Rectal smooth muscle tissue (tissue), 1 donor: Measurements from ENCODE around the gene LEPR.

Source experiments
- H3K27ac ChIP-seq: one replicate; pipeline ENCODE4 v1.7.0; 2013; ENCODE audit warnings: low read depth, low read length, inconsistent platforms
- H3K27me3 ChIP-seq: one replicate; pipeline ENCODE4 v1.7.0; 2013; ENCODE audit warnings: low read length; ENCODE audit not compliant: control insufficient read depth, insufficient read depth
- H3K36me3 ChIP-seq: one replicate; pipeline ENCODE4 v1.7.0; 2013; ENCODE audit warnings: low read length; ENCODE audit not compliant: control insufficient read depth, insufficient read depth
- H3K4me1 ChIP-seq: one replicate; pipeline ENCODE4 v1.7.0; 2013; ENCODE audit warnings: low read length; ENCODE audit not compliant: control insufficient read depth, insufficient read depth
- H3K4me3 ChIP-seq: one replicate; pipeline ENCODE4 v1.7.0; 2013; ENCODE audit warnings: low read length
- H3K9ac ChIP-seq: one replicate; pipeline ENCODE4 v1.7.0; 2013; ENCODE audit warnings: low read length

LEPR gene

GRCh38 chr1:65395887-65396612, 24.4 kb upstream of the LEPR start:
- no peaks in the 10 kb centered on the region for H3K4me1 ChIP-seq
- no peaks in the 10 kb centered on the region for H3K36me3 ChIP-seq
- no peak overlapping the region for H3K4me3 ChIP-seq
- H3K9ac ChIP-seq, result no peak overlapping the region
- H3K27me3 ChIP-seq, result no peaks in the 10 kb centered on the region
- no peak overlapping the region for H3K27ac ChIP-seq

GRCh38 chr1:65398083-65398482, 22.4 kb upstream of the LEPR start:
- no peak overlapping the region for H3K4me3 ChIP-seq
- no peak overlapping the region for H3K9ac ChIP-seq
- H3K36me3 ChIP-seq, result no peaks in the 10 kb centered on the region
- no peaks in the 10 kb centered on the region for H3K27me3 ChIP-seq
- H3K4me1 ChIP-seq, result no peaks in the 10 kb centered on the region
- no peak overlapping the region for H3K27ac ChIP-seq

DNA sequence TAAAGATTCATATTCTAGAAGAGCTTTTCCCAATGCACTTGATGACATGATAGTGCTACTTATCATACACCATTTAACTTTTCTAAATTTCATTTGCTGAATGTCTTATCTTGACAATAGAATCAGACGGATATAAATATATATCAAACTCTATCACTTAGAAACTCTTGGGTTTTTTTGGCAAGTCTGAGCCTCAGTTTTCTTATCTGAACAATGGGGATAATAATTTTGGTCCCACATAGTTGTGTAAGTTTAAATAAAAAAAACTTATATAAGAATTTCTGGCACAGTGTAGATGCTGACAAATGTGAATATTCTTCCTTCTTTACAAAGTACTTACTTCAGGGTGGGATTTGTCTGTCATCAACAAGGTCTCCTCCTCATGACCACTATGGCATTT, 21.5 kb upstream of the LEPR start:
- H3K27me3 ChIP-seq, result no peaks in the 10 kb centered on the region
- no peak overlapping the region for H3K9ac ChIP-seq
- H3K4me3 ChIP-seq, result no peak overlapping the region
- no peak overlapping the region for H3K27ac ChIP-seq
- H3K4me1 ChIP-seq, result no peaks in the 10 kb centered on the region
- H3K36me3 ChIP-seq, result no peaks in the 10 kb centered on the region

DNA sequence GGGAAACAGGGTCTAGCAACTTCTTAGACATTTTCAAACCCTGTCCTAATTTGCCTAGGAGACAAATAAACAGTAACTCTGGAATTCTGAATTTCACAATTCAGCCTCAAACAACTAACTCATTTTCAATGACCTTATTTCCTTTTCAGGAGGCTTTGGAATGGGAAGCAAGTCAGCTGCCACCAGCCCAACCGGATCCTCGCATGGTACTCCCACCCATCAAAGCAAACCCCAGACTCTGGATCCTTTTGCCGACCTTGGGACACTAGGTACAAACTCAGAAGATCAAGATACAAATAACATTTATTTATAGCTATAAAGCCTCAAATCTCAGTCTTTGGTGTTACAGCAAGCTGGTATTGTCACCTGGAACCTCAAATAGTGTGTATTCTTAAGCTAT, 18.9 kb upstream of the LEPR start:
- no peak overlapping the region for H3K9ac ChIP-seq
- no peak overlapping the region for H3K4me3 ChIP-seq
- H3K27ac ChIP-seq, result no peak overlapping the region
- H3K36me3 ChIP-seq, result no peaks in the 10 kb centered on the region
- H3K4me1 ChIP-seq, result no peaks in the 10 kb centered on the region
- H3K27me3 ChIP-seq, result no peaks in the 10 kb centered on the region

DNA sequence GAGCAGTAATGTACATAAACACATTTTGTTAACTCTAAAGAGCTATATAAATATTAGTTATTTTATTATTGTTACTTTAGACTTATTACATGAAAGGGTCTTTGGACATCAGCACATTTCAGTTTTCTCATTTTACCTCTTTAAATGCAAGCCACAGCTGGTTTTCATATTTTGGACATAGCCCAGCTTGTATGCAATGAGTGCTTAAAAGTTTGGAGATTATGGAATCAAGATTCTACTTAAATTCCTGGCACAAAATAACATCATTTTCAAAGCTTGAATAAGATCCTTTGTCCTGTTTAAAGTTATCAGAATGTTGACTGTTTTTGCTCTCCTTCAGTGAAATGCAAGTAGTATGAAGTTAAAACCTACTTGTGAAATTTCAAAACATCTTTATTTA, 15.5 kb upstream of the LEPR start:
- H3K27me3 ChIP-seq, result no peaks in the 10 kb centered on the region
- no peaks in the 10 kb centered on the region for H3K4me1 ChIP-seq
- no peak overlapping the region for H3K9ac ChIP-seq
- H3K4me3 ChIP-seq, result no peak overlapping the region
- H3K27ac ChIP-seq, result no peak overlapping the region
- H3K36me3 ChIP-seq, result no peaks in the 10 kb centered on the region

DNA sequence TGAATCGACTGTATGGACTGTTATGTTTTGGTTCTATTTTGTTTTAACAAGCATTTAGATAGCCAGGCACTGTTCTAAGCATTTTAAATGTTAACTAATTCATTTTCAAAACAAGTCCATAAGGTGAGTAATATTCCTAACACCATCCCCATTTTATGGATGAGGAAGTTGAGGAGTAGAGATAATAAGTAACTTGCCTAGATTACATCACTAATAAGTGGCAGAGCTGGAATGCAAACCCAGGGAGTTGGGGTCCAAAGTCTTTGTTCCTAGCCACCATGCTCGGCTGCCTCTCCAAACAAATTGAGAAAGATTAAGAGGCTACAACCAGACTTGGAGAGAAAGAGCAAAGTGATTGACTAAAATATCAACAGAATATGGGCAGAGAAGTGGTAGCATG, 12.6 kb upstream of the LEPR start:
- H3K36me3 ChIP-seq, result no peaks in the 10 kb centered on the region
- H3K27ac ChIP-seq, result no peak overlapping the region
- no peaks in the 10 kb centered on the region for H3K27me3 ChIP-seq
- H3K4me1 ChIP-seq, result no peaks in the 10 kb centered on the region
- H3K9ac ChIP-seq, result no peak overlapping the region
- H3K4me3 ChIP-seq, result no peak overlapping the region

GRCh38 chr1:65409314-65409713, 11.2 kb upstream of the LEPR start:
- H3K4me3 ChIP-seq, result no peak overlapping the region
- H3K27ac ChIP-seq, result no peak overlapping the region
- H3K4me1 ChIP-seq, result no peaks in the 10 kb centered on the region

GRCh38 chr1:65409816-65410326, 10.6 kb upstream of the LEPR start:
- no peak overlapping the region for H3K9ac ChIP-seq
- H3K4me3 ChIP-seq, result no peak overlapping the region
- H3K4me1 ChIP-seq, result no peaks in the 10 kb centered on the region
- H3K27ac ChIP-seq, result no peak overlapping the region
- H3K36me3 ChIP-seq, result no peaks in the 10 kb centered on the region
- H3K27me3 ChIP-seq, result no peaks in the 10 kb centered on the region

More at GRCh38 chr1:65409314-65409713, 11.2 kb upstream of the LEPR start:
- Histone ChIP-seq H3K36me3 (no peaks in the 10 kb centered on the region), H3K27me3 (no peaks in the 10 kb centered on the region), H3K9ac (no peak overlapping the region)

DNA sequence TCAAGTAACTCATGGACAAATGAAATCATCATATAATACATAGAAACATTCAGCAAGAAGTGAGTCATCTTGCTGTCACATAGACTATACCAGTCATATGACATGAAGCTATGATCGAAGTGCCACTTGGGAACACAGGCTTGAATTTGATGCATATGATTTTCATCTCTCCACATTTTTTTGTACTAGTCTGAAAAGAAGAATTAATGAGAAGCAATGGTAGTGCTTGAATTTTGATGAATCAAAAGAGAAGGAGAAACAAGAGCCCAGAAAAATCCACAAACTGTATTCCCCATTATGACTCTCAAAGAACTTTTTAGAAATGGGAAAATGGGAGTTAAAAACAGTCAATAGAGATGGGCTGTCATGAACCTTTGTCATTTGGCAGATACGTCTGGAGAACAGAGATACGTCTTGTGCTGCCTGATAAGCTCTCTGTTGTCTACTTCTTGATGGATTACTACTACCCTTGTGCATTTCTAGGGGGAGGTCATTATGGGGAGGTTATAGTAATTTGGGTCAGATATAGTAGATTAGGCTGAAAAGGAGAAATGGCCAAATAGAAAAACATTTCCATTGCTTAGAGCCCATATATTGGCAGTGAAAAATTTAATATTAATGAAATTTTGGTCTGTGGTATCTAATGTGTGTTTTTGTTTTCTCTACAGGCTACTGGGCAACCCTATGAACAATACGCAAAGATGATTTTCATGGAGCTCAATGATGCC, 8.0 kb upstream of the LEPR start:
- Histone ChIP-seq H3K9ac (no peak overlapping the region), H3K4me3 (no peak overlapping the region), H3K36me3 (no peaks in the 10 kb centered on the region), H3K27ac (no peak overlapping the region), H3K27me3 (no peaks in the 10 kb centered on the region), H3K4me1 (no peaks in the 10 kb centered on the region)

DNA sequence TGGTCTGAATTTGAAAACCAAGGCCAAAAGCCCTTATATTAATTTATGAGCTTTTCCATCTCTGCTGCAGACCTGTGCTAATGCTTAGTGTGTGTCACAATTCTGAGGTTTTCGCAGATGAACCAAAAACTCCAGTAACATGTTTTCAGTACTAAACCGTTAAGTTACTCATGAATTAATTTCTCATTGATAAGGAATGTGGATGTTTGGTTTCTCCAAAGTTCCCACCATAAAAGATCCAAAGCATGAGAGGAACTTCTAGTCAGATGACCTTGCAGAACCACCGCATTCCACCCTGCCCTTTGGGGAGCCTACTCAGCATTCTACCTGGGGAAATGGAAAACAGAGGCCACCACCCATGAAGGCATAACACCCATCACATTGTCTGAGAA, 7.5 kb upstream of the LEPR start:
- Histone ChIP-seq H3K4me1 (no peaks in the 10 kb centered on the region), H3K27ac (no peak overlapping the region), H3K4me3 (no peak overlapping the region), H3K27me3 (no peaks in the 10 kb centered on the region), H3K36me3 (no peaks in the 10 kb centered on the region), H3K9ac (no peak overlapping the region)

- Histone ChIP-seq H3K4me1 (no peaks in the 10 kb centered on the region), H3K9ac (no peak overlapping the region), H3K36me3 (no peaks in the 10 kb centered on the region), H3K27ac (no peak overlapping the region), H3K4me3 (no peak overlapping the region), H3K27me3 (no peaks in the 10 kb centered on the region)
These were observed 5.9 kb upstream of the LEPR start for GRCh38 chr1:65414538-65414937.

DNA sequence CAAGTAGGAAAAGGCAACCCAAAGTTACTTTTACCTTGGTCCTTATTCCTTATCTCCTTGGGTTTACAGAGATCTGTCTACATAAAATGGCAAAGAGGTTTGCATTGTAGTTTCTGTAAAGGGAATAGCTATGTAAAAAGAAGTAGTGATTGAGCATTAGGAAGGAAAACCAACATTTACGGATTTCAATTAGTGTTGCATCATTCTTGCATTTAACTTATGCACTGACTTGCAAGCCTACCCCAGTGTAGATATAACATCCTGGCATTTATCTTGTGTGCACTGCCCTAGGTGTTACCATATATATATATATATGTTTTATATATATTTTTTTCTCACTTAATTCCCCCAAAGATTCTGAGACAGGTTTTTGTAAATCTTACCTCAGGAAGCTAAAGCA, 3.7 kb upstream of the LEPR start:
- H3K36me3 ChIP-seq, result no peaks in the 10 kb centered on the region
- H3K27me3 ChIP-seq, result no peaks in the 10 kb centered on the region
- H3K27ac ChIP-seq, result no peak overlapping the region
- H3K9ac ChIP-seq, result no peak overlapping the region
- no peak overlapping the region for H3K4me3 ChIP-seq
- H3K4me1 ChIP-seq, result no peaks in the 10 kb centered on the region

DNA sequence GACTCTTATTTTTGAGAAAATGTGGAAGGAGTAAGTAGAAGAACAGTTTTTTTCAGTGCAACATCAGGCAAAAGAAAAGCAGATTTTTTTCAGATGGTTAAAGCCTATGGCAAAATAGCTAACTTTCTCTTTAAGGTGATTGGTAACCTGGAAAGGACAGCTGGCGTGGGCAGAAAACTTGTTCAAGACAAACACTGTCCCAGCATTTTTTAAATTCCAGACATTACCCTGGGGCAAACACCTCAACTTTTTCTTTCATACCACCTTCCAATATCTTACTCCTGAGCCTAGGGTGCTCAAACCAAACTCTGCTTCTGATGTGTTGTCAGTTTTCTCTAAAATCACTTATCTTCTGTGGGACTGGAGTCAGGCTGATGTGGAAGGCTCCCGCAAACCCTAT, 2.7 kb upstream of the LEPR start:
- no peak overlapping the region for H3K27ac ChIP-seq
- no peaks in the 10 kb centered on the region for H3K27me3 ChIP-seq
- H3K36me3 ChIP-seq, result no peaks in the 10 kb centered on the region
- H3K9ac ChIP-seq, result no peak overlapping the region
- no peaks in the 10 kb centered on the region for H3K4me1 ChIP-seq
- H3K4me3 ChIP-seq, result no peak overlapping the region
